MV-4-11 (cell line): Measurements from ENCODE around the gene BMI1.
A peak's percentile ranks its signal among the peaks of the same experiment; 100 is the strongest.
"Not testable (repeated sequence)": the region's sequence is repeated elsewhere in the genome, so short reads cannot be mapped to it uniquely, and the experiment has no call there.

Experiments used
- DNase-seq: peaks from one replicate; lab custom pipeline; 2025; lab: John Stamatoyannopoulos, UW

Gene BMI1

DNA sequence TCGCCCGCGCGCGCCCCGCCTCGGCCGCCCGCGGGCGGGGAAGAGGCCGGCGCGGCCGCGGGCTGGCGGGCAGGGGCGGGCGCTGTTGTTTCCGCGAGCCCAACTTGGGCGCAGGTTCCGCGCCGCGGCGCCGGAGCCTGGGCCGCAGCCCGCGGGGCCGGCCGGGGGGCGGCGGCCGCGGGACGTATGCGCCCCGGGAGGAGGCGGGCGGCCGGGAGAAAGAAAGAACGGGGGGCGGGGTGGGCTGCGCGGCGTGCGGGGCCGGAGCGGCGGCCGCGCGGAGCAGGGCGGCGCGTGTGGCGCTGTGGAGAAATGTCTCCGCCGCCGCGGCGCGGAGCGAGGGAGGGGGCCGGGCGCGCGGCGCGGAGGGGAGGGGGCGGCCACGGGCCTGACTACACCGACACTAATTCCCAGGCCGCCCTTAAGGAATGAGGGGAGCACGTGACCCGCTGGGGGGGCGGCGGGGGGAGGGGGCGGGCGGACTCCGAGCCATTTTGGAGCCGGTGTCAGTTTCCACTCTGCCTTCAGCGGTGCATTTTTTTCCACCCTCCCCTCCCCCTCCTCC is at the start of gene BMI1:
Gene BMI1 (plus strand): TSS at position 509 of the 565 bp plus-strand sequence. CDS start 5,351 bp downstream, outside the sequence.
- peak; percentile 24 for DNase-seq

DNA sequence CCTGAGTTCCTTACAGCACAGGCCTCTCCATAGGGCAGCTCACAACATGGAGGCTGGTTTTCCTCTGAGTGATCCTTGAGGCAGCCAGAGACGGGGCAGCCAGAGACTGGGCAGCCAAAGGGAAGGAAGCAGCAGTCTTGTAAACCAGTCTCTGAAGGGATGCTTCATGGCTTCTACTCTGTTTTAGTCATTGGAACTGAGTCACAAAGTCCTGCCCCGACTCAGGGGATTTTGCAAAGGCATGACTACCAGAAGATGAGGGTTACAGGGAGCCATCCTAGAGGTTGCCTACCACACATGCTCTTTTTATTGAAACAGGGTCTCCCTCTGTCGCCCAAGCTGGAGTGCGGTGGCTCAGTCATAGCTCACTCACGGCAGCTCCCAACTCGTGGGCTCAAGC is 49.1 kb upstream of the BMI1 start:
- no peak for DNase-seq

DNA sequence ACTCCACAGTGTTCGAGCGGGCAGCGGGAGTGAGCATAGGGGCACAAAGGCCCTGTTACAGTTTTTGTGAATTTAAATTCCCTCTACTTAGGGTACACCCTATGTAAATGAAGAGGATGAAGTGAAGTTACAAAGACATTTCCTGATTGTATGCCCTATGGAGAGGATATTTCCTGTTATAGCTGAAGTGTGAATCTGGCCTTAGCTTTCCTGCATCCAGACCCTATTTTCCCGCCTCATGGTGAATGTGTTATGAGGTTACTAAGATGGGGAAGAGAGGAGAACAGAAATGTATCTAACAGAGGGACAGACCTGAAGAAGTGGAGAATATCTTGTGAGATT is 42.5 kb upstream of the BMI1 start:
- DNase-seq, result no peak

DNA sequence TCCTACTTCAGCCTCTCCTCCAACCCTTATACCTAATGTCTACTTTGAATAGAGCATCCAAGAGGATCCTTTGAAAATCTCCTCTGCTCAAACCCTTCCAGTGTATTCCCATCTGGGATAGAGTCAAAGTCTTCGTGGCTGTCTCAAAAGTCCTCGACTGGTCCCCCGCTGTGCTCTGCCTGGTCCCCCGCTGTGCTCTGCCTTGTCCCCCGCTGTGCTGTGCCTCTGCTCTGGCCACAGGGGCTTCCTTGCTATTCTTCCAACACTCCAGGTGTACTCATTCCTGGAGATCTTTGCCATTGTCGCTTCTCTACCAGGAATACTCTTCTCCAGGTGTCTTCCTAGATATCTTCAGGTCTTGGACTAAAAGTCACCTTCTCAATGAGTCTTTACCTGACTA is 40.8 kb upstream of the BMI1 start:
- DNase-seq, result no peak

DNA sequence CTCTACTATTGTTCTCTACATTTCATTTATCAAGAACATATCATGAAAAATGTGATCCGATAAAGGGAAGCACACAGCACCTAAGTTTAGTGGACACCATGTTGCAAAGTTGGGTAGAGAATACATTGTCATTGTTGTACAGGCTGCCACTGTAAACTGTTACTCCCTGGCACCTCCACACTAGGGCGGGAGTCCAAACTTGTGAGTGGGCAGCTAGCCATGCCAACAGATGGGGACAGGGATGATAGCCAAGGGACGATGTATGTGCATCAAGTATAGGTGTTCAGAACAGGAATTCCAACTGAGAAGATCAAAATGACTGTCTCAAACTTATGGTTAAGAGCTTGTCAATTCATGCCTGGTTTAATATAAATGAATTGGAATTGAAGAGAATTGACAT is 35.8 kb upstream of the BMI1 start:
- no peak for DNase-seq

DNA sequence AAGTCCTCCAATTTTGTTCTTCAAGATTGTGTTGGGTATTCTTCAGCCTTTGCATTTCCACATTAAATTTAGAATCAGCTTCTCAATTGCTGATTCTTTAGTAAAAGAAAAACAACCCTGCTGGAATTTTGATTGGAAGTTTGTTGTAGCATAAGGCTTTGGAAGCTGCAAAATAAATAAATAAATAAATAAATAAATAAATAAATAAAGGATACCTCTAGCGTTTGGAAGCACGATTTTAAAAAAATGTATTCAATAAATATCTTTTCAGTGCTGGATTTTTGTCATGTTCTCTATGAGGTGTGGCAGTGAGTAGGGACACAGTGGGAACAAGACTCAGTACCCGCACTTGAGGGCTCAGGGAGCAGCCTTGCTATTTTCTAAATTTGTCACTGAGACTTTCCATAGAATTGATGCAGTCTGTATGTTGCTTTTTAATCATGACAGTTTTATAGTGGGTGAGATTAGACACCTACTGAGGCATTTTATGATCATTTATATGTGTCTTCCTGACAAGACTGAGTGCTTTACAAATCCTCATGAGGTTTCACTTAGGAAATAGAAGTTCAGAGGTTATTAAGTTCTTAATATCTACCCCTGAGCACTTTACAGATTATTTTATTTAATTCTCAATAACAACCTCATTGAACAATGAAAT is 27.0 kb upstream of the BMI1 start:
- DNase-seq, result no peak

DNA sequence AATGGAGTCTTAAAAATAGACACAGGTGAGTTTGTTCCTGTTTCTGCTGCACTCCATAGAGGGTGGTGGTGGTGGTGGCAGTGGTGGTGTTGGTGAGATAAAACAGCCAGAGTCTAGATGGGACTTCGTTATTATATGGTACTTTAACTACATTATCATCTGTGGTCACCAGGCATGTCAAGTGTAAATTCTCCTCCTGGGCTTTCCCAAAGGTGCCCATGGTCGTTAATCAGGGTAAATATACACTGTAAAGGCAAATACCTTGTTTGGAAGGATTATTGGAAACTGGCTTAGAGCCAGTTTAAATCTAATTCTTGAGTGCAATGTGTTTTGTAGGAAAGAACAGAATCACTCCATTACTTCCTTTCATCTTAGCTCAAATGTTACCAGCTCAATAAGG is 26.2 kb upstream of the BMI1 start:
- DNase-seq, result no peak

DNA sequence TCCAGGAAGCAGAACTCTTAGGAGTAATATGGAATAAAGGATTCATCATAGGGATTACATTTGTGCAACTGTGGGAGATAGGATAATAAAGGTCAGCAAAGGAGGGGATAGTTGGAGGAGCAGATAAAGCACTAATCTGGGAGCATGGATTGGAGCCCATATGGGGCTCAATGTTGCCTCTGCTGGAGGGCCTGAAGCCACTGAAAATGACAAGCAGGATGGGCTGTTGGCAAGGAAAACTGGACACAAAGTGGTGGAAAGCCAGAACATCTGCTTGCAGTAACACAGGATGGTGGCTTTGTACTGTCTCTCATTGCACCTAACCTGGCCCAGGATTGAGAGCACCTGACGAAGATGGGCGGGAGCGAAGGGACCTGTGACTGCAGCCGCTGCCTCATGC is 19.7 kb upstream of the BMI1 start:
- no peak for DNase-seq

DNA sequence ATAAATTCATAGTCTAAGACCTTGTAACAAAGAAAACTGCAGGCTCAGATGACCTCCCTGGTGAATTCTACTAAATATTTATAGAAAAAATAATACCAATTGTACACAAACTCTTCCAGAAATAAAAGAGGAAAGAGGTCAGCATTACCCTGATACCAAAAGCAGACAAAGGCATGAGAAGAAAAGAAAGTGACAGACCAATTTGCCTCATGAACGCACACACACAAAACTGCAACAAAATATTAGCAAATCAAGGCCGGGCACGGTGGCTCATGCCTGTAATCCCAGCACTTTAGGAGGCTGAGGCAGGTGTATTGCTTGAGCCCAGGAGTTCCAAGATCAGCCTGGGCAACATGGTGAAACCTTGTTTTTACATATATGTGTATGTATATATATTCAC is 17.4 kb upstream of the BMI1 start:
- DNase-seq, result no peak

DNA sequence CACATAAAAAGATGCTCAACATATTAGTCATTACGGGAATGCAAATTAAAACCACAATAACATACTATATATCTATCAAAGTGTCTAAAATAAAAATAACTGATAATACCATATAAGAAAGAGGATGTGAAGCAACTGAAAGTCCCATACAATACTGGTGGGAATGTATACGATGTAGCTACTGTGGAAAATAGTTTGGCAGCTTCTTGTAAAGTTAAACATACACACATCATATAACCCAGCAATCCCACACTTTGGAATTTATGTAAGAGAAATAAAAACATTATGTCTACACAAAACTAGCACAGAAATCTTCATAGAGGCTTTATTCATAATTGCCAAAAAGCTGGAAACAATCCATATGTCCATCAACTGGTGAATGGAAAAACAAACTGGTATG is 15.2 kb upstream of the BMI1 start:
- DNase-seq, result no peak

DNA sequence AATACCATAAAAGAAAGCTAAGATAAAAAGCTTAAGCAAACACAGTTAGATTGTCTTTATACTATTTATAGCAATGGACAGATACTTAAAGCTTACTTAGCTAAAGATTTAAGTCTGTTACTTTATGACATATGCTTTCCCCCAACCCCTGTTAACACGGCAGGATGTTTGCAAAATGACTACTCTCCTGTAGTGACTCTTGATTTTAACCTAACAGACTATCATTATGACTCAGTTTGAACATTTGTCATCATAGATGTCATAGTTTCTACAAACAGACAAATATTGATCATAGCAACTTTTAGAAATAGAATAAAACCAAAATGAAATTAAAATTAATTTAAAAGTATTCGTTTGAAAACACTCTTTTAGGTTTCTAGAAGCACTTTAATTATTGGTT is 12.5 kb upstream of the BMI1 start:
- no peak for DNase-seq

DNA sequence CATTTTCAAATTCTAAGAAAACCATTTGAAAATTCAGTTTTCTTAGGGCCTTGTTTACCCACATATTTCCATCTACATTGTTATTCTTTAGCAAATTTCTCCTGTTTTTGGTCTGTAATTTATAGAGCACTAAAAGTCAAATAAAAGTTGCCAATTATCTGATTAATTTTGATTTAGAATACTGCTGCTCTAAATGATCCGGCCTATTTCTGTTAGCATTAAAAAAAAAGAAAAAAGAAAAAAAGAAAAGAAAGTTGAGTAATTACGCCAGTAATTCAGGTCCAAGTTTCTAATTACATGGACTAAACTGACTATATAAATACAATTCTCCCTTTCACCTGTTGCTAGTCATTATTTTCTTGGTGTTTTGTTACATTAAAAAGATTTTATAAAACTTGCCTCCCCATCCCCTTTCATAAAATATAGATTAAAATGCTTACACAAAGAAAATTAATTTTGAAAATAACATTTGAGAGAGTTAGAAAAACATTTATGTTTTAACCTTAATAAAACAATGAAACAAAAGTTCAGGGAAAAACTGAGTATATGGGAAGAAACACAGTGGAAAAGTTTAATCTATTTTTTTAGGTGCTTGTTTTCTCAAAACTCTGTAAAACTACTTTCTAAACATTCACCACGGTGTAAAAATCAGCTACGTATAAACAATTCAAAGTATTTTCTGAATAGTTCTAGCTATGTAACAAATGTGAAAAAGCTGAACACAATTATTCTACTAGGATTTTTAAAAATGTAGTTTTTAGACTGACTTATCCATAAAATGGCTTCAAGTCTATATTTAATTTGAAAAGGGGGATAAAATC is 11.5 kb upstream of the BMI1 start:
- DNase-seq, result no peak

DNA sequence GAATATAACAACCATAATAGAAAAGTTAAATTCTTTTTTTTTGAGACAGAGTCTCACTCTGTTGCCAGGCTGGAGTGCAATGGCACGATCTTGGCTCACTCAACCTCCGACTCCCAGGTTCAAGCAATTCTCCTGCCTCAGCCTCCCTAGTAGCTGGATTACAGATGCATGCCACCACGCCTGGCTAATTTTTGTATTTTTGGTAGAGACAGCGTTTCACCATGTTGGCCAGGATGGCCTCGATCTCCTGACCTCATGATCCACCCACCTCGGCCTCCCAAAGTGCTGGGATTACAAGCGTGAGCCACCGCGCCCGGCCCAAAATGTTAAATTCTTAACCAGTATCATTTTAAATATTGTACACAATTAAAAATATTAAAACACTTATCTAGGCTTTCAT is 10.9 kb upstream of the BMI1 start:
- not testable (repeated sequence) for DNase-seq

DNA sequence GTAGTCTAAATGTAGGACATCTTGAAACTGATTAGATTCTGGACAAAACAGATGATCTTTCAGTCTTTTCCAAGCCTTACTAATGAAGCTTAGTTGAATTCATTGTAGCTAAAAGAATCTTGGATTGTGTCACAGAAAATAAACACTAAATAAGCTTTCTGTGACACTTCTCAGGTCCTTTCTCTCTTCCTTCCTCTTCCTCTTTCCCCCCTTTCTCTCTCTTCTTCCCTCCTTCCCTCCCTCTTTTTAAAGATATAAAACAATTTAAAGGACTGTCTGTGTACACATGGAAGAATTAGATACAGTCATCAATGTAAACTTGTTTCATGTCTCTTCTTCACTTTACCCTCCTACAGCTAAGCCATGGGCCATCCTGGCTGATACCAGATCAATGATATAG is 10.0 kb upstream of the BMI1 start:
- no peak for DNase-seq

DNA sequence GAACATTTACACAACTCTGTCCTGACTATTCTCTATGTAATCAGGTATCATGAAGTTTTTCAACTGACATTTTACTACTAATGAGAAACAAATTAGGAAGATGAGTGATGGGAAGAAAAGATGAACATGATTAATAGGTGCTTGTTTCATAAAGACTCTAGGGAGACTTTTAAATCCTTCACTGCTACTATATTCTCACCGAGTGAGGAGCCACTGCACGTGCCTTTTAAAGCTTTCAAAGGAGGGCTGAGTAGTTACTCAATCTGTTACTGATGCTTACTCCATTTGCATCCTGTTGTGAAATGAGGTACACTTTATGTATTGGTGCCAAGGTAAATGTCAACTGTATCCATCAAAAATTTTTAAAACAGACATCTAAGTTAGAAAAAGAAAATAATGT is 6.0 kb upstream of the BMI1 start:
- DNase-seq, result no peak

DNA sequence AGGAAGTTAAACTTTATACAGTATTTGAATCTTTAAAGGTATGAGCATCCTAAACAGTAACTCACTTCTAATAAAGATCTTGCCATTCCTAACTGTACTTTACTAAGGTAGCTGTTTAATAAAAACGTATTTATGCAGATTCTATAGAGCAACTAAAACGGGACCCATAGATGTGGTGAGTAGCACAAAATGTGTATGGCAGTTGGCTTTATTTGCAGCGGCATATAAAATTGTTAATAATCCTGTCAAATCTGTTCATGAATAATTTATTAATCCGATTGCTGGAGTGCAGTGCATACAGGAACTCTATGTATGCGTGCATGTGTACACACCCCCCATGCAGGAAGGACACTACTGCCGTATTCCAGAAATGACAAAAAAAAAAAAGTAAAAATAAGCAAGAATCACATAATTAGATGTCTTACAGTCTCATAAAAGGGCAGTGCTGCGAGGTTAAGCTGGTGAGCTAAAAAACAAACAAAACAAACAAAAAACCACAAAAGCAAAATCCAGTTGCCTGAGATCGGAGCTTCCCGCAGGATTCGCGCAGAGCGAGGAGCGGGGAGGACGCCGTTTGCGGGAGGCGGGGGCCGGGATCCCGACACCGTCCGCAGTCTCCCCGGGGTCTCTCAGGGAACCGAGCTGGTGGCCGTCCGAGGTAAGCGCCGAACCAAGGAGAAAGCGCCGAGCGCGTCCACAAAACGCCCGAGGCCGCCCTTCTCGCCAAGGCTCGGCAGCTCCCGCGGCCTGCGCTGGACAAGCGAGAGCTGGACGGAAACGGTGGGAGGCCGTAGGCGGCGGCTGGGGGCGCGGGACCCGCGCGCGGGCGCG is 5.2 kb upstream of the BMI1 start:
- DNase-seq, result no peak

DNA sequence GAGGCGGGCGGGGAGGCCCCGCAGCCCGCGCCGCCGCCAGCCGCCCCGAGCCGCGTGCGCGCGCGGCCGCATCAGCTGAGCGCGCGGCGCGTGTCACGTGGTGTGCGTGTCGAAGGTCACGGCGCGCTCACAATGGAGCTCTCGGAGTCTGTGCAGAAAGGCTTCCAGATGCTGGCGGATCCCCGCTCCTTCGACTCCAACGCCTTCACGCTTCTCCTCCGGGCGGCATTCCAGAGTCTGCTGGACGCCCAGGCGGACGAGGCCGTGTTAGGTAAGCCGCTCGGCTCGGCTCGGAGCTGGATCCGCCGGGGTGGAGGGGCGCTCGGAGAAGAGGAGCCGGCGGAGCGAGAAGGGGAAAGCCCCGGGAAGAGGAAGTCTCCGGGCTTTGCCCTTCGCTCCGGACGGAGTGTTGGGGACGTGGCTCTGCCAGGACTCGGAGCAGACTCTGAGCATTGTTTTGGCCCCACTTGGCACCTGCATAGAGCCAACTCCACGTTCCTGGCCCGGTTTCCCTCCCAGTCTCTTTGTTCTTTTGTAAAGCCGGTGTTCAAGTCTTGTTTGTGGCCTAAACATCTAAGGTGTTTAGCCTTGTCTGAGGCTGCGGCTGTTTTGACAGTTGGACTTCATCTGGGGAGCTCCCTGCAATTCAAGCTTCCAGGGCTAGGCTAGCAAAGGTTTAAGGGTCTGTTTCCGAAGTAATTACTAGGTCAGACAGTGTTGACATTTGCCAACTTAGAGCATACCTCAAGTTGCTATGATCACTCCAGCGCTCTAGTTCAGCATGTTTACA is 4.4 kb upstream of the BMI1 start, which contains the start of gene COMMD3:
Gene COMMD3 (plus strand): TSS at position 103 of the 790 bp plus-strand sequence. CDS start 30 bp downstream, at position 133.
- peak; percentile 77 for DNase-seq

DNA sequence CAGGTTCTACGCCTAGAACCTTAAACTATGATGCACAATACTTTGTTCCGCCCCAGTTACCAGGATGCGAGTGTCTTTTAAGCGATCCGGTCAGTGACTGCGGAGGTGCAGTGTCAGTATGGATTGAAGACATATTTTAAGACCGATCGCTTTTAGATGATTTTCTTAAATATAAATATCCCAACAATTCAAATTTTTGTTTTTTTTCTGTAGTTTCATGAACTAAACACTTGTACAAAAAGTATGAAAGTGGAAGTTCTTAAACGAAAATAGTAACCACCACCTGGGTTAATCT is 3.9 kb upstream of the BMI1 start:
- DNase-seq, result no peak

DNA sequence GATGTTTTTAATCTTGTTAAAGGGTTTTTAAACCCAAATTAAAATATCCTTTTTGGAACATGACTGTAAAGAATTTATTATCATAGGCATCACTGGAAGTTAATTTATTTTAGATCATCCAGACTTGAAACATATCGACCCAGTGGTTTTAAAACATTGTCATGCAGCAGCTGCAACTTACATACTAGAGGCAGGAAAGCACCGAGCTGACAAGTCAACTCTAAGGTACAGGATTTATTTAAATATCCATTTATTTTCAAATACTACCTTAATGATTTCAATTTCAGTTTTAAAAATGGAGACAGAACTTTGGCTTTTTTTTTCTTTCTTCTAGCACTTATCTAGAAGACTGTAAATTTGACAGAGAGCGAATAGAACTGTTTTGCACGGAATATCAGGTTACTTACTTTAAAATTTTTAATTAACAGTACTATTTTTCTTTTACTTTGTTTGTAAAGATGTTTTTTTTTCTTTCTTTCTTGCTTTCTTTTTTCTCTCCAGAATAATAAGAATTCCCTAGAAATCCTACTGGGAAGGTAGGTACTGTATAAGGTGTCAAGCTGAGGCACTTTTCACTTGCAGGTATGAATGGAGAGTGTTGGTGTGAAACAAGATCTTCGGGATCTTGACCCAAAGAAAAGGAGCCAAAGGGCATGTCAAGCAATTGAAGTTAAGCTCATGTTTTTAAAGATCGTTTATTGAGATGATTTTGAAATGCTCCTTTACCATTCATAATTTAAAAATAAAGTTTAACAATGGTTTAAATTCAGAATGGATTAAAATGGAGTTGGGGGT is 2.9 kb upstream of the BMI1 start:
- no peak for DNase-seq

DNA sequence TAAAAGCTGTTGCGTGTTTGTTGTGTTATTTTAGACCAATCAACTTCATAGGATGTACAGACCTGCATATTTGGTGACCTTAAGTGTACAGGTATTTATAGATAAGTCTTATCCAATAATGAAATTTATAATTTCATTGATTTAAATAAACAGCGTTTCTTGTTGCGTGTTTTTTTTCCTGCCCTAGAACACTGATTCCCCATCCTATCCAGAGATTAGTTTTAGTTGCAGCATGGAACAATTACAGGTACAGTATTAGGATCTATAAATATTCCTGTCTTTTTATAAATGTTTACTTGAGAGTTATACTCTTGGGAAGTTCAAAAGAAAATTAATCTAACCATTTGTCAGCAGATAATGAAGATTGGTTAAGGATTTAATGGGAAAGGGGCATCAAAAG is 2.1 kb upstream of the BMI1 start:
- no peak for DNase-seq

DNA sequence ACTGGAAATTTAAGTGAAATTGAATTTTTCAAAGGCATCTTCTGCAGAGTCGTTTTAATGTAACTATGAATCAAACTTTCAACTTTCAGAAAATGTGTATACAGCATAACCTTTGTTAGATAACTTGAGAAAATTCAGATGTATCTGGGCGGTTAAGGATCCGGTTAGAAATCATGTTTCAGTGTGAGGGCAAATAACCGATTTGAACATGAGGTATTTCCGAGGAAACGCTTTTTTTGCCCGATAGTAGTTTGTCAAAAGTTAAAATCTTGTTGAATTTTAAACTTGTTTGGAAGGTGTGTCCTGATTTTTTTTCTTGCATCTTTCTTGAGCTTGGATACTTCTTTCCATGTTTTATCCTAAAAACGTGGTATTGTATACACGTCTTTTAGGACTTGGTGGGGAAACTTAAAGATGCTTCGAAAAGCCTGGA is 1.3 kb upstream of the BMI1 start:
- no peak for DNase-seq
